GM23248 (cell line): ENCODE data around the gene TOX2. TPM values are rescaled to one million over a fixed set of nuclear protein-coding genes. Genes with fewer than 3 reads are reported as not detected.

Experiments used
- DNase-seq: peaks from one replicate; pipeline ENCODE4 v3.0.0-alpha.2; 2015
- H2AFZ ChIP-seq: fragments of 200-600 bp; sonication (generic); 2 replicates; pipeline ENCODE4 v1.6.1; 2016; ENCODE audit warnings: antibody characterized with exemption
- H3F3A ChIP-seq: fragments of 200-600 bp; sonication (generic); 2 replicates; pipeline ENCODE4 v1.6.1; 2016; ENCODE audit warnings: mild to moderate bottlenecking, antibody characterized with exemption, mixed run types; ENCODE audit not compliant: insufficient read depth
- H3K27ac ChIP-seq: fragments of 200-600 bp; sonication (generic); 2 replicates; pipeline ENCODE4 v1.5.1; 2016; ENCODE audit warnings: mild to moderate bottlenecking
- H3K27me3 ChIP-seq: fragments of 200-600 bp; sonication (generic); replicated peaks from 2 replicates; pipeline ENCODE4 v1.6.1; 2016; ENCODE audit warnings: mild to moderate bottlenecking; ENCODE audit not compliant: insufficient read depth
- H3K36me3 ChIP-seq: fragments of 200-600 bp; sonication (generic); 2 replicates; pipeline ENCODE4 v1.6.1; 2016; ENCODE audit warnings: low read depth, mild to moderate bottlenecking
- H3K4me1 ChIP-seq: fragments of 200-600 bp; sonication (generic); 2 replicates; pipeline ENCODE4 v1.6.1; 2016; ENCODE audit warnings: mild to moderate bottlenecking; ENCODE audit not compliant: insufficient read depth
- H3K4me2 ChIP-seq: fragments of 200-600 bp; sonication (generic); one replicate; pipeline ENCODE4 v1.6.1; 2016; ENCODE audit warnings: mild to moderate bottlenecking; ENCODE audit not compliant: unreplicated experiment
- H3K4me3 ChIP-seq: fragments of 200-600 bp; sonication (generic); 2 replicates; pipeline ENCODE4 v1.5.1; 2016; ENCODE audit warnings: mild to moderate bottlenecking
- H3K79me2 ChIP-seq: fragments of 200-600 bp; sonication (generic); 2 replicates; pipeline ENCODE4 v1.6.1; 2016; ENCODE audit warnings: mild to moderate bottlenecking; ENCODE audit not compliant: insufficient read depth
- H3K9ac ChIP-seq: fragments of 200-600 bp; sonication (generic); 2 replicates; pipeline ENCODE4 v1.6.1; 2016; ENCODE audit warnings: mild to moderate bottlenecking
- H3K9me2 ChIP-seq: fragments of 200-600 bp; sonication (generic); 2 replicates; pipeline ENCODE4 v1.6.1; 2016; ENCODE audit warnings: mixed run types, mild to moderate bottlenecking, moderate library complexity; ENCODE audit not compliant: insufficient read depth
- H3K9me3 ChIP-seq: fragments of 200-600 bp; sonication (generic); one replicate; pipeline ENCODE4 v1.6.1; 2017; ENCODE audit warnings: low read depth
- H4K20me1 ChIP-seq: fragments of 200-600 bp; sonication (generic); 2 replicates; pipeline ENCODE4 v1.6.0; 2016; ENCODE audit not compliant: insufficient read depth
- EZH2 ChIP-seq: fragments of 200-600 bp; sonication (generic); IDR thresholded peaks from 2 replicates; pipeline ENCODE4 v1.6.1; 2018; ENCODE audit warnings: antibody characterized with exemption, mild to moderate bottlenecking; ENCODE audit not compliant: insufficient read depth, poor library complexity, severe bottlenecking
- EZH2phosphoT487 ChIP-seq: fragments of 200-600 bp; sonication (generic); IDR thresholded peaks from 2 replicates; pipeline ENCODE4 v1.6.1; 2018; ENCODE audit warnings: antibody characterized with exemption, moderate library complexity, mild to moderate bottlenecking, low read depth; ENCODE audit not compliant: insufficient read depth
- WGBS, 2 experiments: methylation state at CpG; one replicate each; pipeline ENCODE4 v1.1.6; 2015 to 2017; ENCODE audit warnings: low lambda C conversion rate in 2 of 2, low coverage in 1 of 2; ENCODE audit errors: missing lambda C conversion rate in 2 of 2; 5-methylcytosine and 5-hydroxymethylcytosine counted together
- in situ Hi-C: fragments of 300-500 bp; cut with MboI; formaldehyde crosslinking; loops from 2 replicates; pipeline ENCODE4 v1.15.0; 2020
- polyA plus RNA-seq: library from polyadenylated mRNA; unstranded; fragments of >200 nt; fragmentation: Nextera tagmentation; extraction: Ambion mirVana; gene quantifications from 2 replicates; pipeline ENCODE4 v1.2.1, GENCODE V29; 2016
- total RNA-seq: library from RNA; depleted of rRNA; stranded (reverse); fragments of >200 nt; shearing (Covaris generic); gene quantifications from 2 replicates; pipeline ENCODE4 v1.2.3, GENCODE V29; 2014

The TOX2 gene
- total and polyA plus RNA-seq, 2 experiments from 2014 or later: 0.97 to 15.9 TPM

DNA sequence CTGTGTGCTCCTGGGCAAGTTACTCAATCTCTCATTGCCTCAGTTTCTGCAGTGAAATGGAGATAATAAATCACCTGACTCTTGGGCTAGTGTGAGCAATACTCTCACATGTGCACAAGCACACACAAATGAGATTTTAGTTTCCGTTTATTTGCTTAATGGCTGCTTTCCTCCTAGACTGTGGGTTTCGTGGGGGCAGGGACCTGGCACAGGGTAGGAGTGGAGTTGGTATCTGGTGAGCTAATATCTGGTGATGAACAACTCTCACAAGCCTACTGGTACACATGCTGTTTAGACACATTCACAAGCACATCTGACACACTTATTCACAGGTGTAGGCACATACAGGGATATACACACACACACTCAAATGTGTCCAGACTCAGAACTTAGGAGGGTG is 73.8 kb downstream of the TOX2 start:
- no peak overlapping the region for H3K27ac ChIP-seq
- no peak overlapping the region for H3K4me3 ChIP-seq
- H3K4me2 ChIP-seq: no peak overlapping the region
- H3K9me3 ChIP-seq: no peaks in the 10 kb centered on the region
- H3K36me3 ChIP-seq: no peaks in the 10 kb centered on the region
- H3K9me2 ChIP-seq: no peaks in the 10 kb centered on the region
- H2AFZ ChIP-seq: no peak overlapping the region
- WGBS, 2 experiments: 62 to 76% methylated on average over 2 of the region's 2 CpGs
- H3K9ac ChIP-seq: no peak overlapping the region
- no peaks in the 10 kb centered on the region for H4K20me1 ChIP-seq
- no peaks in the 10 kb centered on the region for H3F3A ChIP-seq
- no peaks in the 10 kb centered on the region for H3K79me2 ChIP-seq
- H3K4me1 ChIP-seq: peaks cover 7% of the 10 kb centered on the region
- H3K27me3 ChIP-seq: no peaks in the 10 kb centered on the region
- TF ChIP-seq EZH2 (no peak), EZH2phosphoT487 (no peak)
- DNase-seq: no peak
- in situ Hi-C loops: no loop called here

DNA sequence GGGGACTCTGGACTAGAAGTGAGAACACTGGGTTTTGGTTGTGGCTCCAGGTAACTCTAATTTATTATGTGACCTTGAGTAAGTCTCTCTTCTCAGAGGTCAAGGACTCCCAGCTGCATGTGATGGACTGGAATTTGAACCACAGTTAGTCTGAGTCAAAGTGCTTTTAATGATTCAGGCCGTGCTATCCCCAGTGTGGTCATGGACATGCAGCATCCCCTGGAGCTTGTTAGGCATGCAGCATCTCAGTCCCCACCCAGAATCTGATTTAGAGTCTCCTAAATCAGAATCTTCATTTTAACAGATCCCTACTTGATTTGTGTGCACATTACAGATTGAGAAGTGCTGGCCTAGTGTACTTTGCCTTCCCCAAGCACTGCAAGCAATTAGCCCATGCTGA is 74.2 kb downstream of the TOX2 start:
- Histone ChIP-seq H3F3A (no peaks in the 10 kb centered on the region), H4K20me1 (no peaks in the 10 kb centered on the region), H3K4me2 (no peak overlapping the region), H3K4me3 (no peak overlapping the region), H3K27ac (no peak overlapping the region), H3K9ac (no peak overlapping the region), H3K79me2 (no peaks in the 10 kb centered on the region), H3K4me1 (peaks cover 7% of the 10 kb centered on the region), H3K9me2 (no peaks in the 10 kb centered on the region), H3K27me3 (no peaks in the 10 kb centered on the region), H2AFZ (no peak overlapping the region), H3K36me3 (no peaks in the 10 kb centered on the region), H3K9me3 (no peaks in the 10 kb centered on the region)
- 53 to 76% methylated on average over 1 of the region's 1 CpG for WGBS, 2 experiments
- in situ Hi-C loops: no loop called here
- DNase-seq: peak; percentile 61
- TF ChIP-seq EZH2: no peak
- no peak for TF ChIP-seq EZH2phosphoT487

DNA sequence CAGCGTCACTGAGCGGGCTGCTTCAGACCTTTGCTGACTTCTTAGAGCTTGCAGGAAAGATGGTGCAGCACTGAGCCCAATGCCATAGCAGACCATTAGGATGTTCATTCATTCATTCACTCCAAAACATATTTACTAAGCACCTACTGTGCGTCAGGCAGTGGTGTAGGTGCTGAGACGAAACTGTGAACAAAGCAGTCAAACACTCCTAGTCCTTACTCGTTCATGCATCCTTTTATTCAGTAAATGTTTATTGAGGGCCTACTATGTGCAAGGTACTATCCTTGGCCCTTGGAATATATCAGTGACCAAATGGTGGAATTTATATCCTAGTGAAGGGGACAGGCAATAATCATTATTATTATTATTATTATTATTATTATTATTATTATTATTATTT is 76.6 kb downstream of the TOX2 start:
- Histone ChIP-seq H3K79me2 (no peaks in the 10 kb centered on the region), H3K36me3 (no peaks in the 10 kb centered on the region), H3K27me3 (no peaks in the 10 kb centered on the region), H3K4me3 (no peak overlapping the region), H3K4me2 (no peak overlapping the region), H3K27ac (no peak overlapping the region), H3K9ac (no peak overlapping the region), H4K20me1 (no peaks in the 10 kb centered on the region), H3F3A (no peaks in the 10 kb centered on the region), H3K9me3 (no peaks in the 10 kb centered on the region), H3K9me2 (no peaks in the 10 kb centered on the region), H3K4me1 (no peaks in the 10 kb centered on the region), H2AFZ (no peak overlapping the region)
- no peak for DNase-seq
- 88 to 94% methylated on average over 5 of the region's 5 CpGs for WGBS, 2 experiments
- in situ Hi-C loops: no loop called here
- TF ChIP-seq EZH2: no peak
- TF ChIP-seq EZH2phosphoT487: no peak

GRCh38 chr20:43991982-43992381 is 77.3 kb downstream of the TOX2 start:
- 71 to 77% methylated on average over 11 of the region's 11 CpGs for WGBS, 2 experiments
- no peaks in the 10 kb centered on the region for H3K4me1 ChIP-seq
- TF ChIP-seq EZH2 (no peak), EZH2phosphoT487 (no peak)
- no peaks in the 10 kb centered on the region for H3K9me3 ChIP-seq
- no peaks in the 10 kb centered on the region for H3F3A ChIP-seq
- no peaks in the 10 kb centered on the region for H4K20me1 ChIP-seq
- H3K27me3 ChIP-seq: no peaks in the 10 kb centered on the region
- no peak overlapping the region for H3K4me2 ChIP-seq
- H3K4me3 ChIP-seq: no peak overlapping the region
- no peaks in the 10 kb centered on the region for H3K9me2 ChIP-seq
- no peak overlapping the region for H3K9ac ChIP-seq
- no peak for DNase-seq
- no peaks in the 10 kb centered on the region for H3K36me3 ChIP-seq
- H3K27ac ChIP-seq: no peak overlapping the region
- H2AFZ ChIP-seq: no peak overlapping the region
- in situ Hi-C loops: no loop called here
- no peaks in the 10 kb centered on the region for H3K79me2 ChIP-seq

- no peaks in the 10 kb centered on the region for H3K9me2 ChIP-seq
- no peaks in the 10 kb centered on the region for H3K27me3 ChIP-seq
- no peak for DNase-seq
- in situ Hi-C loops: no loop called here
- H2AFZ ChIP-seq: no peak overlapping the region
- no peak overlapping the region for H3K4me3 ChIP-seq
- H3K9ac ChIP-seq: no peak overlapping the region
- H3K9me3 ChIP-seq: no peaks in the 10 kb centered on the region
- no peaks in the 10 kb centered on the region for H3K79me2 ChIP-seq
- no peaks in the 10 kb centered on the region for H3K36me3 ChIP-seq
- H3F3A ChIP-seq: no peaks in the 10 kb centered on the region
- no peaks in the 10 kb centered on the region for H4K20me1 ChIP-seq
- no peak overlapping the region for H3K4me2 ChIP-seq
- 84 to 88% methylated on average over 10 of the region's 10 CpGs for WGBS, 2 experiments
- TF ChIP-seq EZH2 (no peak), EZH2phosphoT487 (no peak)
- no peak overlapping the region for H3K27ac ChIP-seq
- H3K4me1 ChIP-seq: no peaks in the 10 kb centered on the region
These were observed 78.2 kb downstream of the TOX2 start for GRCh38 chr20:43992885-43993284.
